Right lobe of liver (tissue), 4 donors: ENCODE results near the gene FBLN2.

Source experiments
- CTCF ChIP-seq, 4 donors: fragments of 200-600 bp in 3 of 4; fragments of 450-650 bp in 1 of 4; IDR thresholded peaks; one replicate each; pipeline versions ENCODE4 v1.5.1 to v1.8.0; 2016 to 2022; ENCODE audit warnings: antibody characterized with exemption in 4 of 4, mild to moderate bottlenecking in 2 of 4
- POLR2A ChIP-seq: fragments of 450-650 bp; IDR thresholded peaks from one replicate; pipeline ENCODE4 v1.6.1; 2017; ENCODE audit warnings: antibody characterized with exemption, mild to moderate bottlenecking
- donor health status: DM: no; HTN: no; CAD: no.
- donor health status: DM: no; HTN: no; CAD: no.
- donor health status: DM: no; HTN: yes; CAD: no.

- no peak for TF ChIP-seq CTCF (IDR thresholded peaks at IDR 0.05)
- no peak for TF ChIP-seq POLR2A
Measured at GRCh38 chr3:13543253-13543652, 5.7 kb upstream of the FBLN2 start.
